Heart right ventricle (tissue), 16 donors: ENCODE results near the gene FAM20C. TPM values are rescaled to one million over a fixed set of nuclear protein-coding genes. Genes with fewer than 3 reads are reported as not detected.

Source experiments
- ATAC-seq, 8 donors: fragments of 200-7000 bp; cut with Tn5 transposase; one replicate each; pipeline ENCODE4 v1.9.1; 2020; ENCODE audit warnings: mild to moderate bottlenecking in 8 of 8, moderate library complexity in 8 of 8, moderate number of reproducible peaks in 1 of 8
- DNase-seq, 2 donors: peaks; one replicate each; pipeline ENCODE4 v3.0.0-alpha.2; 2020
- H3K27ac ChIP-seq, 10 donors: fragments of 200-600 bp; sonication (generic) in 2 of 10; one replicate each; pipeline versions ENCODE4 v1.5.0 to v1.8.0; 2020 to 2022; ENCODE audit warnings: mild to moderate bottlenecking in 3 of 10
- H3K27me3 ChIP-seq, 7 donors: fragments of 200-600 bp; one replicate each; pipeline ENCODE4 v1.8.0; 2021 to 2022; ENCODE audit warnings: mild to moderate bottlenecking in 2 of 7
- H3K36me3 ChIP-seq, 9 donors: fragments of 200-600 bp; sonication (generic) in 1 of 9; one replicate each; pipeline versions ENCODE4 v1.5.0 to v1.8.0; 2020 to 2022; ENCODE audit warnings: mild to moderate bottlenecking in 2 of 9
- H3K4me1 ChIP-seq, 9 donors: fragments of 200-600 bp; sonication (generic) in 1 of 9; one replicate each; pipeline versions ENCODE4 v1.5.0 to v1.8.0; 2020 to 2022; ENCODE audit warnings: mild to moderate bottlenecking in 4 of 9
- H3K4me3 ChIP-seq, 10 donors: fragments of 200-600 bp; sonication (generic) in 2 of 10; one replicate each; pipeline versions ENCODE4 v1.5.0 to v1.8.0; 2020 to 2022; ENCODE audit warnings: mild to moderate bottlenecking in 7 of 10, moderate library complexity in 2 of 10
- H3K9me3 ChIP-seq, 11 donors: fragments of 200-600 bp in 10 of 11; sonication (generic) in 2 of 11; one replicate each; pipeline versions ENCODE4 v1.5.0 to v1.8.0; 2013 to 2022; ENCODE audit warnings: mild to moderate bottlenecking in 2 of 11, control low read depth in 1 of 11, moderate library complexity in 1 of 11
- WGBS, 2 donors: extraction: QIAGEN DNeasy Blood & Tissue Kit; methylation state at CpG; one replicate each; pipeline ENCODE4 v1.1.7; 2013; ENCODE audit warnings: inconsistent platforms in 1 of 2; 5-methylcytosine and 5-hydroxymethylcytosine counted together
- intact Hi-C, 10 donors: fragments of 100-400 bp; cut with DNase I; formaldehyde crosslinking; loops; one replicate each; pipeline versions ENCODE4 v1.11.1 to v1.14.2; 2022
- polyA plus RNA-seq, 2 donors: library from polyadenylated mRNA; stranded (reverse); fragments of 200-250 nt; gene quantifications; one replicate each; pipeline ENCODE4 v1.2.3, GENCODE V29; 2013
- total RNA-seq, 10 donors: library from RNA; stranded (reverse); fragmentation: NEBNext Ultra II Directional in 3 of 10; extraction: Animal tissue kit (Norgen Biotek cat#: 25700) in 3 of 10; gene quantifications; one replicate each; pipeline versions ENCODE4 v1.2.1 to v1.2.4, GENCODE V29; 2021 to 2023
- TF ChIP-seq, protein P1 (sequence below), 9 donors: fragments of 200-600 bp; sonication (generic) in 2 of 9; IDR thresholded peaks; one replicate each; pipeline versions ENCODE4 v1.5.0 to v1.8.0; 2021 to 2022; ENCODE audit warnings: antibody characterized with exemption in 9 of 9, mild to moderate bottlenecking in 5 of 9, moderate library complexity in 1 of 9
- donor health status: Arrhythmogenic right ventricular cardiomyopathy.
- donor health status: ischemic (EF 13 %, LVEDD 7.1; RV severe dilation, severe dysfunction).
- donor health status: healthy with polysubstance abuse.
- donor health status: DM: no; HTN: yes; CAD: no.
- donor health status: DM: no; HTN: no; CAD: no.
- donor health status: ischemic (EF 25% LVEDD 6.9; RV normal size, moderate dysfunction).
- donor health status: ischemic (EF 25% LVEDD 5.7; RV mildly dilated, moderate dysfunction).
- donor health status: healthy.
- donor health status: DM: yes; HTN: yes; CAD: no.
- donor health status: Ischemic cardiomyopathy.
- donor health status: ischemic (EF 35%, LVEDD 5.7; RV mildly dilated, moderate dysfunction).
- donor health status: nonischemic (EF 11% LVEDD 7.7; RV severe dilation, severe dysfunction).
- donor health status: DM: yes; HTN: yes; CAD: no.
- donor health status: PGD.
- donor health status: ischemic (EF 29% LVEDD 5.4; RV normal size, mild dysfunction).
- donor health status: nonischemic (EF 23%, LVEDD 6.1; RV moderate dilation, normal function).

Gene FAM20C
- total and polyA plus RNA-seq, 12 donors, result 12.4 to 59.8 (median 19.2) TPM

DNA sequence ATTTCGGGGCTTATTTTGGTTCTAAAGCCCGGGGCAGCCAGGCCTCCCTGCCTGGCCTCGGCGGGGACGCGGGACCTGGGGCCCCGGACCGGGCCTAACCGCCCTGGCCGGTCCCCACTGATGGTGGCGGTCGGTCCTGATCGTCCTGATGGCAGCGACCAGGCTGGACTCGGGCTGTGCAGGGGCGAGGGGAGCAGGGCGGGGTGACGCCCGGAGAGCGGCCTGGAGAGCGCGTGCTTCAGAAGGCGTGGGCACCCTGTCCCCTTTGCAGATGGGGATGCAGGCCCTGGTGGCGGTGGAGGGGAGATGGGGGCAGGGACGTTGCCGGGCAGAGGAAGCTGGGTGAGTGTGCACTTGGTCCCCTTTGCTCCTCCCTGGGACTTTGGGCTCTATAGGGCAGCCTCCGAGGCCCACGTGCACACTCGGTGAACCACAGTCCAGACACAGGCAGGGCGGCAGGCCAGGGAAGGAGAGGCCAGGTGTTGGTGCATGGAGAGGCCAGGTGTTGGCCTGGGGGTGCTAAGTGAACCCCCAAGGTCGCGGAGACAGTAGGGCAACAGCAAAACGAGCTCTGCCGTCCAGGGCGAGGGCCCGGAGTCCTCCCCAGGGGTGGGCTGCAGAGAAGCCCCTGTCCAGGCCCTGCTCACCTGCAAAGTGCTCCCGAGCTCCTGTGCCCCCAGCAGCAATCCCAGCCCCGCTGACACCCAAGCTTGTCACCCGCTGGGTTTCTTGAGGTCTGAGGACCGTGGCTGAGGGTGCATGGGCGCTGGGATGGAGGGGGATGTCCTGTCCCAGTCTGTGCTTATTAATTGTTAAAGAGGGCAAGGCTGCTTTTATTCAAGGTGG, 42.4 kb upstream of the FAM20C start:
- Histone ChIP-seq H3K36me3 (peaks cover 0 to 5% (median 0%) of the 10 kb centered on the region in 9 donors), H3K9me3 (no peaks in the 10 kb centered on the region), H3K27ac (peak overlapping the region; percentile 90 to 99 (median 96)), H3K4me3 (peak overlapping the region; percentile 41 to 72 (median 57)), H3K4me1 (peaks cover 4 to 36% (median 12%) of the 10 kb centered on the region in 9 donors), H3K27me3 (no peaks in the 10 kb centered on the region)
- TF ChIP-seq, protein P1, sequence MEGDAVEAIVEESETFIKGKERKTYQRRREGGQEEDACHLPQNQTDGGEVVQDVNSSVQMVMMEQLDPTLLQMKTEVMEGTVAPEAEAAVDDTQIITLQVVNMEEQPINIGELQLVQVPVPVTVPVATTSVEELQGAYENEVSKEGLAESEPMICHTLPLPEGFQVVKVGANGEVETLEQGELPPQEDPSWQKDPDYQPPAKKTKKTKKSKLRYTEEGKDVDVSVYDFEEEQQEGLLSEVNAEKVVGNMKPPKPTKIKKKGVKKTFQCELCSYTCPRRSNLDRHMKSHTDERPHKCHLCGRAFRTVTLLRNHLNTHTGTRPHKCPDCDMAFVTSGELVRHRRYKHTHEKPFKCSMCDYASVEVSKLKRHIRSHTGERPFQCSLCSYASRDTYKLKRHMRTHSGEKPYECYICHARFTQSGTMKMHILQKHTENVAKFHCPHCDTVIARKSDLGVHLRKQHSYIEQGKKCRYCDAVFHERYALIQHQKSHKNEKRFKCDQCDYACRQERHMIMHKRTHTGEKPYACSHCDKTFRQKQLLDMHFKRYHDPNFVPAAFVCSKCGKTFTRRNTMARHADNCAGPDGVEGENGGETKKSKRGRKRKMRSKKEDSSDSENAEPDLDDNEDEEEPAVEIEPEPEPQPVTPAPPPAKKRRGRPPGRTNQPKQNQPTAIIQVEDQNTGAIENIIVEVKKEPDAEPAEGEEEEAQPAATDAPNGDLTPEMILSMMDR (IDR thresholded peaks at IDR 0.05), result peak in 1 of 9 donors; percentile 8
- intact Hi-C loops, result loop anchor here in 4 of 10 donors (2.0 to 5.0 kb wide), 2 partner anchors 42 to 43 kb away; partner anchors contain the start of gene FAM20C (in 4 of the 4)
- DNase-seq, result peak; percentile 48 to 60
- 40 to 42% methylated on average over 41 of the region's 41 CpGs for WGBS, 2 donors
- ATAC-seq, result peak; percentile 14 to 45 (median 22)

GRCh38 chr7:150811-151221, 41.6 kb upstream of the FAM20C start:
- intact Hi-C loops, result loop anchor here in 2 of 10 donors (5.0 kb wide), 1 partner anchor 41 kb away; the partner anchor contains the start of gene FAM20C (in 2 of the 2)
- ATAC-seq (no peak), DNase-seq (no peak)
- Histone ChIP-seq H3K9me3 (no peaks in the 10 kb centered on the region), H3K36me3 (peaks cover 0 to 5% (median 0%) of the 10 kb centered on the region in 9 donors), H3K4me1 (peaks cover 4 to 36% (median 13%) of the 10 kb centered on the region in 9 donors), H3K27me3 (no peaks in the 10 kb centered on the region), H3K4me3 (peak overlapping the region in 1 of 10 donors; percentile 72), H3K27ac (peak overlapping the region in 3 of 10 donors; percentile 98 to 99 (median 98))
- TF ChIP-seq, protein P1 (IDR thresholded peaks at IDR 0.05), result no peak
- 79 to 89% methylated on average over 13 of the region's 13 CpGs for WGBS, 2 donors

GRCh38 chr7:151346-152050, 40.9 kb upstream of the FAM20C start:
- peaks cover 0 to 5% (median 0%) of the 10 kb centered on the region in 9 donors for H3K36me3 ChIP-seq
- no peaks in the 10 kb centered on the region for H3K27me3 ChIP-seq
- H3K4me1 ChIP-seq, result peaks cover 4 to 36% (median 13%) of the 10 kb centered on the region in 9 donors
- no peak for DNase-seq
- intact Hi-C loops, result loop anchor here in 2 of 10 donors (5.0 kb wide), 1 partner anchor 41 kb away; the partner anchor contains the start of gene FAM20C (in 2 of the 2)
- no peak overlapping the region for H3K4me3 ChIP-seq
- TF ChIP-seq, protein P1 (IDR thresholded peaks at IDR 0.05), result no peak
- WGBS, 2 donors, result 92 to 95% methylated on average over 25 of the region's 25 CpGs
- no peaks in the 10 kb centered on the region for H3K9me3 ChIP-seq
- ATAC-seq, result no peak
- H3K27ac ChIP-seq, result peak overlapping the region in 2 of 10 donors; percentile 51 to 98
